Transverse colon (tissue), 4 donors: Measurements from ENCODE around the gene EEIG1. TPM values are rescaled to one million over a fixed set of nuclear protein-coding genes. Genes with fewer than 3 reads are reported as not detected.

Experiments used
- DNase-seq: peaks from one replicate; pipeline ENCODE4 v3.0.0-alpha.2; 2019
- H3K27ac ChIP-seq, 4 donors: fragments of 200-600 bp; sonication (generic); 2 replicates each; pipeline ENCODE4 v1.5.1; 2016 to 2018; ENCODE audit warnings: inconsistent platforms in 4 of 4
- H3K27me3 ChIP-seq: fragments of 200-600 bp; sonication (generic); 2 replicates; pipeline ENCODE4 v1.5.1; 2017; ENCODE audit warnings: inconsistent platforms
- H3K36me3 ChIP-seq, 4 donors: fragments of 200-600 bp; sonication (generic); 2 replicates each; pipeline ENCODE4 v1.5.1; 2017 to 2019; ENCODE audit warnings: inconsistent platforms in 4 of 4
- H3K4me1 ChIP-seq, 4 donors: fragments of 200-600 bp; sonication (generic); 2 replicates each; pipeline ENCODE4 v1.5.1; 2017 to 2020; ENCODE audit warnings: inconsistent platforms in 4 of 4
- H3K4me3 ChIP-seq, 4 donors: fragments of 200-600 bp; sonication (generic); 1 replicate in 1 of 4; 2 replicates in 3 of 4; pipeline versions ENCODE4 v1.5.1 to v1.6.1; 2017 to 2019; ENCODE audit warnings: inconsistent platforms in 4 of 4
- H3K9me3 ChIP-seq, 2 donors: fragments of 200-600 bp; sonication (generic); 2 replicates each; pipeline ENCODE4 v1.5.1; 2017 to 2019; ENCODE audit warnings: inconsistent platforms in 2 of 2
- CTCF ChIP-seq, 5 experiments: fragments of 200-600 bp in 3 of 5; fragments of 450-650 bp in 2 of 5; sonication (generic) in 3 of 5; IDR thresholded peaks; 1 replicate in 2 of 5; 2 replicates in 3 of 5; pipeline ENCODE4 v1.5.1; 2016 to 2017; ENCODE audit warnings: antibody characterized with exemption in 5 of 5, inconsistent platforms in 3 of 5, mild to moderate bottlenecking in 2 of 5, moderate library complexity in 1 of 5
- EP300 ChIP-seq: sonication (generic); formaldehyde crosslinking; IDR thresholded peaks from one replicate; pipeline ENCODE4 v1.6.1; 2017; ENCODE audit warnings: antibody characterized with exemption, low read depth
- POLR2A ChIP-seq: fragments of 450-650 bp; IDR thresholded peaks from one replicate; pipeline ENCODE4 v1.6.1; 2016; ENCODE audit warnings: antibody characterized with exemption, mild to moderate bottlenecking, moderate library complexity
- POLR2AphosphoS5 ChIP-seq, 3 donors: sonication (generic); formaldehyde crosslinking; IDR thresholded peaks; one replicate each; pipeline ENCODE4 v1.6.1; 2016; ENCODE audit warnings: antibody characterized with exemption in 3 of 3
- WGBS, 2 donors: methylation state at CpG; one replicate each; pipeline ENCODE4 v1.1.5; 2018; ENCODE audit warnings: low coverage in 1 of 2; 5-methylcytosine and 5-hydroxymethylcytosine counted together
- in situ Hi-C, 4 donors: fragments of 200-750 bp; cut with MboI; loops; one replicate each; pipeline versions ENCODE4 v1.15.0 to v1.15.1; 2017; ENCODE audit warnings: low sequenced_read_pairs in 3 of 4, low pct_ligation_motif_present in 1 of 4, low pct_unique_long_range_greater_than_20kb in 1 of 4
- intact Hi-C: fragments of 100-400 bp; cut with DNase I; formaldehyde crosslinking; loops from one replicate; pipeline ENCODE4 v1.15.1; 2023; ENCODE audit warnings: low total_unique reads
- total RNA-seq, 4 donors: library from RNA; depleted of rRNA; stranded (reverse); fragments of >200 nt; gene quantifications; one replicate each; pipeline ENCODE4 v1.1.0, GENCODE V29; 2016

The EEIG1 gene
- total RNA-seq, 4 donors from 2014 or later, result 77.0 to 230 (median 96.7) TPM

- Histone ChIP-seq H3K4me1 (peaks cover 4 to 13% (median 5%) of the 10 kb centered on the region in 4 donors), H3K27me3 (no peaks in the 10 kb centered on the region)
- in situ Hi-C loops, result loop anchor here (5.0 to 10.0 kb wide), 3 partner anchors 86 to 91 kb away; no protein-coding TSS in a partner anchor
Measured at GRCh38 chr9:127946728-127947127, 34.1 kb downstream of the EEIG1 start.

DNA sequence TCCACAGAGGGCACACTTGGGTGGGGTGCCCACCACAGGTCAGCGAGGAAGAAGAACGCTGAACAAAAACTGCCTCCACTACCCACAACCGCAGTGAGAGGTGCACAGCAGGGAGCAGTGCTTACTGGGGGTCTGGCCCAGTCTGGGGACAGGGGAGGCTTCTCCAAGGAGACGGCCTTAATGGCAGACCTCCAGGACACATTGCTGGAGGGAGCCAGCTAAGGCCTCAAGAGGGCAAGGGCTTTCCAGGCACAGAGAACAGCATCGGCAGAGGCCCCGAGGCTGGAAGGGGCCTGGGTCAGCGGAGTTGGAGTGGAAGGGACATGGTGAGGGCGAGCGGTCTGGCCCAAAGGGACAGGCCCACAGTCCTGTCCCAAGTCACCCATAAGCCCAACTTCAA, 34.8 kb downstream of the EEIG1 start:
- no peak for TF ChIP-seq CTCF (IDR thresholded peaks at IDR 0.05)
- TF ChIP-seq POLR2A, result no peak
- no peak for TF ChIP-seq POLR2AphosphoS5 (IDR thresholded peaks at IDR 0.05)
- TF ChIP-seq EP300, result no peak
- H3K27me3 ChIP-seq, result no peaks in the 10 kb centered on the region
- H3K9me3 ChIP-seq, result no peaks in the 10 kb centered on the region
- H3K4me3 ChIP-seq, result no peak overlapping the region
- no peak for DNase-seq
- H3K27ac ChIP-seq, result no peak overlapping the region
- intact Hi-C loops, result no loop called here
- in situ Hi-C loops, result loop anchor here (5.0 to 10.0 kb wide), 3 partner anchors 86 to 91 kb away; no protein-coding TSS in a partner anchor
- H3K36me3 ChIP-seq, result peaks cover 0 to 12% (median 0%) of the 10 kb centered on the region in 4 donors
- WGBS, 2 donors, result 88 to 90% methylated on average over 2 to 9 of the region's 9 CpGs
- peaks cover 3 to 8% (median 4%) of the 10 kb centered on the region in 4 donors for H3K4me1 ChIP-seq

More at GRCh38 chr9:127946728-127947127, 34.1 kb downstream of the EEIG1 start:
- WGBS, 2 donors, result 76% methylated on average over 2 of the region's 3 CpGs; no CpG with 5 or more reads in 1 of the 2 donors
- DNase-seq, result no peak
- Histone ChIP-seq H3K36me3 (peaks cover 0 to 12% (median 0%) of the 10 kb centered on the region in 4 donors), H3K9me3 (no peaks in the 10 kb centered on the region), H3K4me3 (no peak overlapping the region), H3K27ac (no peak overlapping the region)
- intact Hi-C loops, result no loop called here
- TF ChIP-seq POLR2AphosphoS5 (IDR thresholded peaks at IDR 0.05), result no peak

- Histone ChIP-seq H3K27me3 (no peaks in the 10 kb centered on the region), H3K9me3 (no peaks in the 10 kb centered on the region), H3K4me1 (peaks cover 0 to 5% (median 4%) of the 10 kb centered on the region in 4 donors), H3K36me3 (peaks cover 0 to 12% (median 0%) of the 10 kb centered on the region in 4 donors), H3K27ac (no peak overlapping the region), H3K4me3 (no peak overlapping the region)
- in situ Hi-C loops (loop anchor here (5.0 to 10.0 kb wide), 3 partner anchors 87 to 92 kb away; no protein-coding TSS in a partner anchor), intact Hi-C loops (no loop called here)
- WGBS, 2 donors, result 90% methylated on average over 23 of the region's 24 CpGs; no CpG with 5 or more reads in 1 of the 2 donors
- no peak for DNase-seq
- TF ChIP-seq EP300 (no peak), CTCF (IDR thresholded peaks at IDR 0.05) (no peak), POLR2A (no peak), POLR2AphosphoS5 (IDR thresholded peaks at IDR 0.05) (no peak)
Measured at GRCh38 chr9:127945338-127945737, 35.5 kb downstream of the EEIG1 start.

GRCh38 chr9:127944586-127945218, 36.1 kb downstream of the EEIG1 start:
- 94% methylated on average over 38 of the region's 38 CpGs; no CpG with 5 or more reads in 1 of the 2 donors for WGBS, 2 donors
- in situ Hi-C loops (loop anchor here (5.0 to 10.0 kb wide), 3 partner anchors 88 to 93 kb away; no protein-coding TSS in a partner anchor), intact Hi-C loops (loop anchor here (5.0 kb wide), 1 partner anchor 38 kb away; the partner anchor contains the start of gene EEIG1)
- Histone ChIP-seq H3K27me3 (no peaks in the 10 kb centered on the region), H3K4me3 (no peak overlapping the region), H3K27ac (peak overlapping the region in 1 of 4 donors; percentile 2), H3K4me1 (peaks cover 0 to 5% (median under 1%) of the 10 kb centered on the region in 4 donors), H3K9me3 (no peaks in the 10 kb centered on the region), H3K36me3 (peaks cover 0 to 12% (median 0%) of the 10 kb centered on the region in 4 donors)
- TF ChIP-seq EP300 (no peak), CTCF (IDR thresholded peaks at IDR 0.05) (no peak), POLR2A (no peak), POLR2AphosphoS5 (IDR thresholded peaks at IDR 0.05) (no peak)
- DNase-seq, result no peak
